DMS153 treated with DMSO at 0.1 percent for 48 hours (cell line): ENCODE results near the gene SH3BP1.

Source experiments
- DNase-seq: peaks from one replicate; lab custom pipeline; 2025; ENCODE audit not compliant: unreplicated experiment; lab: John Stamatoyannopoulos, UW

SH3BP1 gene

DNA sequence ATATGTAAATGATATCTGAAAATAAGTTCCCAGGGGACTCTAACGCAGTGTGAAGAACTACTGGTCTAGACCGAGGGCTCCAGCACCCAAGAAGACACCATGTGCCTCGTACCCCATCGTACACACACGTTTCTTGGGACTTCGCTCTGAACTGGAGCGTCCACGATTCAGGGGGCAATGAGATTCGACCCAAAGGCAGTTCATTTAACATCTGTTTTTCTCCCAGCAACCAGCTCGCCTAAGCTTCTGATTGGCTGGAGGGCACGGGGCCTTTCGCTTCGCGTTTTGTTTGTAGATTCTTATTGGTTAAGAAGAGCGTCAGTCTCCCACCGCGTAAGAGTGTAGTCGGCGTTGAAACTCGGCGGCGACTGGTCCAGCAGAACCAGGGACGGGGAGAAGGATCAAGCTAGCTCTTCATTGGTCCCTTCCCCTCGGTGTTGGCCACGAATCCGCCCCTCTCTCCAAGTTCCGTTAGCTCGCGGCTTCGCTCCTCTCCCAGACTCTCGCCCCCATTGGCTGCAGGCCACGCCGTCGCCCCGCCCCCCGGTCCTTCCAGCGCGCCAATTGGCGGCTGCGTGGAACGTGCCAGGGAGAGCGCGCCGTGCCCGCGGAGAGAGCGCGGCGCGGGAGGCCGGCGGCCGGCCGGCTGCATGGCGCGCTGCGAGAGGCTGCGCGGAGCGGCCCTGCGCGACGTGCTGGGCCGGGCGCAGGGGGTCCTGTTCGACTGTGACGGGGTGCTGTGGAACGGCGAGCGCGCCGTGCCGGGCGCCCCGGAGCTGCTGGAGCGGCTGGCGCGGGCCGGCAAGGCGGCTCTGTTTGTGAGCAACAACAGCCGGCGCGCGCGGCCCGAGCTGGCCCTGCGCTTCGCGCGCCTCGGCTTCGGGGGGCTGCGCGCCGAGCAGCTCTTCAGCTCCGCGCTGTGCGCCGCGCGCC lies 18.9 kb downstream of the SH3BP1 start, which contains the start of gene PDXP:
TSS of gene PDXP (plus strand) at position 591 of the 933 bp plus-strand sequence. CDS start at position 651, 60 bp downstream.
- peak; percentile 98 for DNase-seq

DNA sequence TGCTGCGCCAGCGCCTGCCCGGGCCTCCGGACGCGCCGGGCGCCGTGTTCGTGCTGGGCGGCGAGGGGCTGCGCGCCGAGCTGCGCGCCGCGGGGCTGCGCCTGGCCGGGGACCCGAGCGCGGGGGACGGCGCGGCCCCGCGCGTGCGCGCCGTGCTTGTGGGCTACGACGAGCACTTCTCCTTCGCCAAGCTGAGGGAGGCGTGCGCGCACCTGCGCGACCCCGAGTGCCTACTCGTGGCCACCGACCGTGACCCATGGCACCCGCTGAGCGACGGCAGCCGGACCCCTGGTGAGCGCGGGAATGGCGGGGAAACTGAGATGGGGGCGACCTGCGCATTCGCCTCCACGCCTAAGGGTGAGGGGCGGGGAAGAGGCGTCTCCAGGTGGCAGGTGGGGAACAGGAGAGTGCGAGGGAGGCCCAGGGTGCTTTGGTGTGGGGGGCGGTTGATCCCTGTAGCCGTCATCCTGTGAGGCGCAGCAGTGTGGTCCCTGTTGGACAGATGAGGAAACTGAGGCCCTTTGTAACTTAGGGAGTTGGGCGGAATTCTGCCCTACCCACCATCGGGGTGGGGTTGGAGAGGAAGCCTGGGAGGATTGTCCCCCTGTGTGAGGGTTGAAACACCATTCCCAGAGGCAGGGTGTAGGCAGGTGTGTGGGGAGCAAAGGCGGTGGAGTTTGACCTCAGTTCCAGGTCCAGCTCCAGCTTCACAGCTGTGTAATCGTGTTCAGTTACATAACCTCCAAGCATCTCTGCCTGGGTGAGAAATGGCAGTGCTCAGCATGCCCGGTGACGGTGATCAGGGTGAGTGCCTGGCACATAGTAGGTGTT lies 19.8 kb downstream of the SH3BP1 start:
- DNase-seq = no peak

DNA sequence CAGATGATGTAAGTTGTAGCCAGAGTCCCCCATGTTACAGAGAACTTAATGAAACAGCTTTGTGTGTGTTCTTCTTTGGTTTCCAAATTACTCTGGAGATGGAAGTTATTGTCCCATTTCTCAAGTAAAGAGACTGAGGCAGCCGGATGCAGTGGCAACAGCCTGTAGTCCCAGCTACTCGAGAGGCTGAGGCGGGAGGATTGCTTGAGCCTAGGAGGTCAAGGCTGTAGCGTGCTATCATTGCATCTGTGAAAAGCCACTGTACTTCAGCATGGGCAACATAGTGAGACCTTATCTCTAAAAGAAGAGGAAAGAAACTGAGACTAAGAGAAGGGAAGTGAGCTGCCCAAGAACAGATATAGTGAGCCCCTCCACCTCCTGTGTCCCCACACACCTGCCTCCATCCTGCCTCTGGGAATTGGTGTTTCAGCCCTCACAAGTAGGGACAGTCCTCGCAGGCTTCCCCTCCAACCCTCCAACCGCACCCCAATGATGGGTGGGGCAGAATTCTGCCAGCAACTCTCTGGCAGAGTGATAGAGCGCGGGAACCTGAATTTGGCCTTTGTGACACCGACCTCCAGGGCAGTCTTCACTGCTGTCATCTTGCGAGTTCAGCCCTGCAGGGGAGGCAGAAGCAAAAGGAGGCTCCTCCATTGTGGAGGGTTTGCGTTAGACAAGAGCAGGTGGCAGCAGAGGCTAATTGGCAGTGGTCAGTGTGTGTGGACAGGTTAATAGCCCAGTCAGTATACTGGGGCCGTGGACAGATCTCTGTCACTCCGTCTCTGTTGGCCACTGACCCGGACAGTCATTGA lies 20.6 kb downstream of the SH3BP1 start:
- DNase-seq = no peak

DNA sequence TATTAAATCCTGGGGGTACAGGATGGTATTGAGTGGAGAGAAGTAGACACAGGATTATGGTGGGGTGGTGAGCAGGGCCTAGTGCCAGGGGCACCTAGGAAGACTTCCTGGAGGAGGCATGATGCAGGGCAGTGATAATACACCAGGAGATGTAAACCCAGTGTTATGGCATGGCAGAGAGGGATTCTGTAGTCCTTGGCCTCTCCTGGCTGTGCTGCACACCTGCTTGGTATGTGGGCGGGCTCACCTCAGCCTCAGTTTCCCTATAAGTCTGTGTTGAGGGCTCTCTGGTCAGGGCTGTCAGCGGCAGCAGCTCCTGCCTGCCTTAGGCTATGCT lies 21.2 kb downstream of the SH3BP1 start:
- no peak for DNase-seq

DNA sequence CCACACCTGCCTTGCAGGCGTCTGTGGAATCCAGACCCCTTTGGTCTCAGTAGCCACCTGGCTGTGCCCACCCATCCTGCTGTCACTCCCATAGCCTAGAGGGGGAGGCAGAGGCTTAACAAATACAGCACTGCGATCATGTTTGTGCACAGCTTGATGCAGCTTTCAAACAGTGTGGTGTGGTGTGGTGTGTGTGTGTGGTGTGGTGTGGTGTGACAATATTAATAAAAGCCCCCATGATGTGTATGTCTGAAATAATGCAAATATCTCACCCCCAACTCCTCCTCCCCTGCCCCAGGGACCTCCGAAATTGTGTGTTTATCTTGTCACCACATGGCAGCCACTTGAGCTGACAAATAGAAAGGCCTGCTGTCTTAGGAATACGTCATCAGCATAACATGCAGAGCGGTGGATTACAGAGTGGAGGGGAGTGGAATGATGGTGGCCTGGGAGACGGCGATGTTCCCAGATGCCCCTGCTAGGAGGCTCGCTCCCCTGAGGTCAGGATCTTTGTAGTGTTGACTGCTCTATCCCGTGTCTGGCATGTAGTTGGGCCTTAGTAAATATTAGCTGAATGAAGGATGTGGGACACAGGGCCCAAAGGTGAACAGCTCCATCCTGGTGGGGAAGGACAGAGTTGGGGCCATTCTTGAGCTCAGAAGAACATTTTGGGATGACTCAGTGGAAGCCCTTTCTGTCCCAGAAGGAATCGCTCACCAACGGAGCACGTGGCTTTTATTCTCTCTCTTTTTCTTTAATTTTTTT lies 21.9 kb downstream of the SH3BP1 start:
- no peak for DNase-seq

DNA sequence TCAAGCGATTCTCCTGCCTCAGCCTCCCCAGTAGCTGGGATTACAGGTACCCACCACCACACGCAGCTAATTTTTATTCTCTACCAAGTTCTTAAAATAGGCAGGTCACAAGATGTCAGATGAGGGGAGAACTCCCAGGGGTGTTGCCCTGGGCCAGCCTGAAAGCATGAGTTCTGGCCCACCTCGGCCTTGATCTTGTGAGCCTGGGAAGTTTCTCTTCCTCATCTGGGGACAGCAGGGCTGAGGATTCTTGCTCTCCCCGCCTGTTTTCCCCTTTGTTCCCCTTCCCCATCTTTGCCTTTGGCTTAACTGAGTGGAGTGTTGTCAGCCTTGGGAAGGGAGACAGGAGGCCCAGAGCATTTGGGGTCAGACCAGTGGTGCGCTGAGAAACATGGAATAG lies 22.6 kb downstream of the SH3BP1 start:
- DNase-seq = no peak

DNA sequence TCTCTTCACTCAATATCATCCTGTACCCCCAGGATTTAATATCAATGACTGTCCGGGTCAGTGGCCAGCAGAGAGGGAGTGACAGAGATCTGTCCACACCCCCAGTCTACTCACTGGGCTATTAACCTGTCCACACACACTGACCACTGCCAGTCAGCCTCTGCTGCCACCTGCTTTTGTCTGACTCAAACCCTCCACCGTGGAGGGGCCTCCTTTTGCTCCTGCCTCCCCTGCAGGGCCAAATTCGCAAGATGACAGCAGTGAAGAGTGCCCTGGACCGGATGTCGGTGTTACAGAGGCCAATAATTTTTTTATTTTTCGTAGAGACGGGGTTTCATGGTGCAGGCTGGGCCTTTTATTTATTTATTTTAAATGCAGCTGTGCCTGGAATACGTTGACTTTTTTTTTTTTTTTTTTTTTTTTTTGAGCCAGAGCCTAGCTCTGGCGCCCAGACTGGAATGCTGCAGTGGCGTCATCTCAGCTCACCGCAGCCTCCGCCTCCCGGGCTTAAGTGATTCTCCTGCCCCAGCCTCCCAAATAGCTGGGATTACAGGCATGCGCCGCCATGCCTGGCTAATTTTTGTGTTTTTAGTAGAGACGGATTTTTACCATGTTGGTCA lies 24.2 kb downstream of the SH3BP1 start:
- DNase-seq = no peak

DNA sequence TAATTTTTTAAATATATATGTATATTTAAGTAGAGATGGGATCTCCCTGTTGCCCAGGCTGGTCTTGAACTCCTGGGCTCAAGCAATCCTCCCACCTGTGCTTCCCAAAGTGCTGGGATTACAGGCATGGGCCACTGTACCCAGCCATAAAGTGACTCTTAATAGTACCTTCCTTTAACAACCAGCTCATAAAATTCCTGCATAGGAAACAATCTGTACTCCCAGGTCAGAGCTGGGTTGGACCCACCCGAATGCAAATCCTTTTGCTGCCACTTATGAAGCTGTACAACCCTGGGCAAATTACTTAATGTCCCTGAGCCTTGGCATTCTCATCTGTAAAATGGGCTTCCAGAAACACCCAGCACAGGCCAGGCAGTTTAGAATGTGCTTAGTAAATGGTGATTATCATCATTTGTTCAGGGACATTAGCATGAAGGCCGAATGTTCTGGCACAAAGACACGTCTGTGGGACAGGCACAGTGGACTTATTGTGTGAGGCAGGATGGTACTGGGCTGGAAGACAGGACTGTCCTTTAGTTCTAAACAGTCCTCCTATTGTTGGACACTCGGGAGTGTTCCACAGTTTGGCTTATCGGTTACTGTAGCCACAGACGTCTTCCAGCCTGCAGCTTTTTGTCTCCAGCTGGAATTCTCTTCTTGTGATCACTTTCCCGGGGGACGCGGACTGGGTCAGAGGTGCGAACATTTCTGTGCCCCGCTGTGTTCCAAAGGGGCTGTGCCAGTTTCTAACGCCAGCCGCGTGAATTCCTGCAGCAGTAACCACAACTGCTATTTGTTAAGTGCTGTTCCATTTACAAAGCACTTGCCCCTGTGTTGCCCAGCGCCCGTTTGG lies 25.0 kb downstream of the SH3BP1 start:
- no peak for DNase-seq

DNA sequence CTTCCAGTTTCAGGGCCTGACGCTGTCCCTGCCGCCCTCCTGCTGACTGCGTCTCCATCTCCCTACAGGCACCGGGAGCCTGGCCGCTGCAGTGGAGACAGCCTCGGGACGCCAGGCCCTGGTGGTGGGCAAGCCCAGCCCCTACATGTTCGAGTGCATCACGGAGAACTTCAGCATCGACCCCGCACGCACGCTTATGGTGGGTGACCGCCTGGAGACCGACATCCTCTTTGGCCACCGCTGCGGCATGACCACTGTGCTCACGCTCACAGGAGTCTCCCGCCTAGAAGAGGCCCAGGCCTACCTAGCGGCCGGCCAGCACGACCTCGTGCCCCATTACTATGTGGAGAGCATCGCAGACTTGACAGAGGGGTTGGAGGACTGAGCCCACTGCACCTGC lies 26.0 kb downstream of the SH3BP1 start:
- DNase-seq = no peak

DNA sequence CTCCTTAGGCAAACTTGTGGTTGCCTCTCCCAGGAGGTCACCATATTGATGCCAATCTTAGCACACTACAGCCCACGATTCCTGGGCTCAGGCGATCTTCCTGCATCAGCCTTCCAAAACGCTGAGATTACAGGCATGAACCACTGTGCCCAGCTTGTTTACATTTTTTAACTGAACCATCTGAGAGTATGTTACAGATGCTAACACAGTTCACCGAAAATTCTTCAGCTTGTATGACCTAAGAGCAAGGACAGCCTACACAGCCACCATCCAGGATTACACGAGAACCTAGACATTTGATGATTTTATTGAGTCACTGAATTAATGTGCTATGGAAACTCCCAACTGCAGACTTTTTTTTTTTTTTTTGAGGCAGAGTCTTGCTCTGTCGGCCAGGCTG lies 30.1 kb downstream of the SH3BP1 start:
- DNase-seq = no peak

DNA sequence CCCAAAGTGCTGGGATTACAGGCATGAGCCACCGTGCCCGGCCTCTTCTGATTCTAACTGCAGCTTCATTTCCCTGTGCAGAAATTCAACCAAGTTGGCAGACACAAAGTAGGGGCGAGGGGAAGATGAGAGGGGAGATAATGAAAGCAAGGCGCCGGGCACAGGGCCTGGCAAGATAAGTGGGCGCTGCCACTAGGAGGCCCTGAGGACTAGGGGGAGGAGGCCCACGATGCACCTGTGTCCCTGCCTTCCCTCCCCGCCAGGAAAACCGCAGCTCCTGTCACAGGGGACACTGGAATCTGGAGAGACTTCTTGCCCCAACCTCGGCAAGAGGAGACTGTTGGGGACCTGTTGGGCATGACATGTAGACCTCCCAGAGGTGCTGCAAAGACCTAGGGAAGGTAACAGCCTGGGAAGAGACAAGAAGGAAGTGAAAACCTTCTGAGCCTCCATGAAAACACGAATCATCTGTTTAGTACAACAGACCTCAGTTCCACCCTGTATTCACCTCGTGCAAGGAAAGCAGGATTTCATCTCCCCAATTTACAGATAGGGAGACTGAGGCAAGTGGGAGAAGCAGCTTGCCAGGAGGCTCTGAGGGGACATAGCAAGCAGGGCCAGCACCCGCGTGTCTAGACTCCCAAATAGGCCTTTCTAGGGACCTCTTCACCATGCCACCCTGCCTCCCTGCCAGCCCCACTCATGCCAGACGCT lies 32.9 kb downstream of the SH3BP1 start:
- DNase-seq = no peak

DNA sequence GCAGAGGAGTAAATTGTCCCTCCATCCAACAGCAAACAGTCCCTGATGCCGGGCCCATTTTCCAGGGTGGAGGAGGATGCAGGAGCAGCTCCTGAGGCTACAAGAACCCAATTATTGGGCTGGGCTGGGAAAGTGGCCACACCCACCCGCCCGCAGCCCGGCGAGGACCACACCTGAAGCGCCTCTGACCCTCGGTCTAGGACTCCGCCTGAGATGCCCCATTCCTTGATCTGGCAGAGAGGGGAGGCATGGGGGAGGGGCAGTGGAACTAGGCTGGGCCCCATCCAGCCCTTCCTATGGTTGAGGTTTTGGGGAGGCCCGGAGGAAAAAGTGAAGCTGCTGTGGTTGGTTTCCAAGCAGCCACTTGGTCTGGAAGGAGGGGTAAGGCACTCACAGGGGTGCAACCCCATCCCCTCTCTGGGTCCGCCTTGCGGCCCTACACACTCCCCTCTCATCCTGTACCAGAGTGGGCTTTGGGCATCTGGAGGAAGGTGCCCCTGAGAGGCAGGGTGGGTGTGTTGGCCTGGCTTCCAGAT lies 33.5 kb downstream of the SH3BP1 start:
- DNase-seq = no peak

DNA sequence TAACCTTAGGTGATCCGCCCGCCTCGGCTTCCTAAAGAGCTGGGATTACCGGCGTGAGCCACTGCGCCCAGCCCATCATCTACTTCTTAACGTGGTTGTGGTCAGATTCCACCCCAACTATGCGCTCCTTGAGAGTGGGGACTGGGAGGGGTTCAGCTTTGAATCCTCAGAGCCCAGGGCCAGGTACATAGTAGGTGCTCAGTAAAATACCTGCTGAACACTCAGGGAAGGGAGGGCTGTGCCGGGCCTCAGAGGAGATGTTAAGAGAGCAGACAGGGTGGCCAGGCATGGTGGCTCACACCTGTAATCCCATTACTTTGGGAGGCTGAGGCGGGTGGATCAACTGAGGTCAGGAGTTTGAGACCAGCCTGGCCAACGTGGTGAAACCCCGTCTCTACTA lies 34.8 kb downstream of the SH3BP1 start:
- DNase-seq = no peak

DNA sequence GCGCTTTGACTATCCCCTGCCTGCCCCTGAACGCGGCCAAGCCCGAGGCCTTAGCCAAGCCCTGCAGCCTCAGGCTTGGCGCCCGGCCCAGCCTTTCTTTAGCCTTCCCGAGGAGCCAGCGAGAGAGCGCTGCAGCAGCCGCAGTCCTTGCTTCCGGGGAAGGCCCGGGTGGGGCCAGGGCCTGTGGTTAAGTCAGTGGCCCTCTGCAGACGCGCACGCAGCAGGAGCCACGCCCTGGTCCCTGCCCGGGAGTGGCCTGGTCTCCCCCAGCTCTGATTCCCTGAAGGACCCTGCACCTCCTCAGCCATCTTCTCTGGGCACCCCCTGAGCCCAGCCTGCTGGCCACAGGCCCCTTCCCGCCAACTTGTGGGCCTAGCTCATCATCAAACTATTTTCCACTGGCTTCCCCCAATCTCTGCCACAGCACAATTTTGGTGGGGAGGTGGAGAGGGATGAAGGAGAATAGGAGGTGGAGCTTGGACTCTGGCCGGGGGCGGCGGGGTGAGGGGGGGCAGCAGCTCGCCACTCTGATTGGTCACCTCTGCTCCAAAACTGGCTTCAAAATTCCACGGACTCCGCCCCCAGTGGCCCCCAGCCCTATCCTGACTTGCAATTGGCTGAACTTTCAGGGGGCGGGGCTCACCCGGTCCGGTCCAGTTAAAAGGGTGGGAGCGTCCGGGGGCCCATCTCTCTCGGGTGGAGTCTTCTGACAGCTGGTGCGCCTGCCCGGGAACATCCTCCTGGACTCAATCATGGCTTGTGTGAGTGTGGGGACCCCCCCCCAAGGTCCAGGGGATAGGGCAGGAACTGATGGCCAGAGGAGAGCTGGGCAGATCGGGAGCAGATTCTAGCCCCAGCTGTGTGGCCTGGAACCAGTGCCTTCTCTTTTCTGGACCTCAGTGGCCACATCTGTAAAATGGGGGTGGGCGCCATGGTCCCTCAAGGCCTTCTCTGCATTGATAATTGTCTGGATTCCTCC lies 35.8 kb downstream of the SH3BP1 start, which contains the start of gene LGALS1:
TSS of gene LGALS1 (plus strand) at position 686 of the 979 bp plus-strand sequence. CDS start at position 753, 67 bp downstream.
- DNase-seq = peak; percentile 45

DNA sequence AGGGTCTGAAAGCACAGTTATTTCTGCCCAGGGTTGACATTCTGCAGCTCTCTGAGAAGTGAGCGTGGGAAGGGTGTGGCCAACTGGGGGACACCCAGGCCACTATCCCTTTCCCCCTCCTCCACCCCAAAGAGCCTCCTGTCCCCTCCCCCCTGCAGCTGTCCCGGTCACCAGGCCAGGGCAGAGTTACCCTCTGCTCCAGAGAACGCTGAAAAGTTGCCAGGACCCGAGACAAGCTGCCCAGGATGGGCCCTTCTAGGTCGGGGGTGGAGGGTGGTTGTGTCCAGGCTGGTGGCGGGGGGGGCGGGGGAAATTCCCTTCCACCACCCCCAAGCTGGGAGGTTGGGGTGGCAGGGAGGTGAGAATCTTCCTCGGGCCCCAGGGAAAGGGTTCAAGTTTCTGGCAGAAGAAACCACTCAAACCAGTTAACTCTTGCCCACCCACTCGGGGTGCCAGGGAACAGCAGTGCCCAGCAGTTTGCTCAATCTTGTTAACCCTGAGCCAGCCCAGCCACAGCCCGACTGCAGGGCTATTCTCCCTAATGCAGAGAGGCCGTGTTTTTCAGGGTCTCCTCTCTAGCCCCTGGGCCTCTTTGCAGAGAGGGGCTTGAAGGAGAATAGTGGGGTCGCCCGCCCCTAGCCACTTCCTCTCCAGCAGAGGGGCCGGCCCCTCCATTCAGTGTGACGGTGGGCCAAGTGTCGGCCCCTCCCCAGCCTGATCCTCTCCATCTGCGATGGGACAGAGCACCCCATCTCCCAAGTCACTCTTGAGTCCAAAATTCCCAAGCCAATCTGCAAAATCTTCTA lies 36.7 kb downstream of the SH3BP1 start:
- DNase-seq = no peak
